HFFc6 (cell line): Measurements from ENCODE around the gene SATB2. TPM values are rescaled to one million over a fixed set of nuclear protein-coding genes. Genes with fewer than 3 reads are reported as not detected.

ENCODE experiments used
- DNase-seq: peaks from one replicate; pipeline ENCODE4 v3.0.0-alpha.2; 2018
- H3K27ac Mint-ChIP-seq: 2 replicates; pipeline ENCODE4 v1.8.0; 2020; ENCODE audit warnings: mild to moderate bottlenecking, mixed read lengths
- H3K27me3 Mint-ChIP-seq: 2 replicates; pipeline ENCODE4 v1.8.0; 2021; ENCODE audit warnings: mild to moderate bottlenecking, moderate library complexity, mixed read lengths; ENCODE audit not compliant: insufficient read depth
- H3K36me3 Mint-ChIP-seq: 2 replicates; pipeline ENCODE4 v1.8.0; 2021; ENCODE audit warnings: low read depth, mixed read lengths
- H3K4me1 Mint-ChIP-seq: 2 replicates; pipeline ENCODE4 v1.8.0; 2020; ENCODE audit warnings: low read depth, mixed read lengths
- H3K4me3 Mint-ChIP-seq: 2 replicates; pipeline ENCODE4 v1.8.0; 2020; ENCODE audit warnings: mild to moderate bottlenecking, moderate library complexity, mixed read lengths
- H3K9me3 Mint-ChIP-seq: 2 replicates; pipeline ENCODE4 v1.8.0; 2020; ENCODE audit warnings: mild to moderate bottlenecking, mixed read lengths
- CTCF ChIP-seq: fragments of 200-600 bp; sonication (generic); IDR thresholded peaks from 2 replicates; pipeline ENCODE4 v1.5.0; 2021; ENCODE audit warnings: antibody characterized with exemption, mild to moderate bottlenecking
- total RNA-seq, 6 experiments: library from RNA; stranded (reverse); fragmentation: NEBNext Ultra II Directional; extraction: Animal tissue kit (Norgen Biotek cat#: 25700); gene quantifications; 2 replicates in 1 of 6; 3 replicates in 5 of 6; pipeline ENCODE4 v1.2.3, GENCODE V29; 2021

SATB2 gene
- total RNA-seq, 6 experiments from 2014 or later = 7.4 to 12.7 (median 11.9) TPM

GRCh38 chr2:199458009-199458805 lies 468 bp upstream of the SATB2 start:
- no peaks in the 10 kb centered on the region for H3K36me3 Mint-ChIP-seq
- TF ChIP-seq CTCF = peak; percentile 28
- peak overlapping the region; percentile 90 for H3K4me3 Mint-ChIP-seq
- H3K9me3 Mint-ChIP-seq = no peaks in the 10 kb centered on the region
- DNase-seq = peak; percentile 28
- H3K4me1 Mint-ChIP-seq = peaks cover 35% of the 10 kb centered on the region
- H3K27ac Mint-ChIP-seq = peak overlapping the region; percentile 74
- H3K27me3 Mint-ChIP-seq = peaks cover 3% of the 10 kb centered on the region; the same call in 1 of the 2 replicates

GRCh38 chr2:199456383-199457146 lies 1.2 kb downstream of the SATB2 start:
- H3K27me3 Mint-ChIP-seq = no peaks in the 10 kb centered on the region; the same call in 1 of the 2 replicates
- H3K9me3 Mint-ChIP-seq = no peaks in the 10 kb centered on the region
- DNase-seq = no peak
- no peak for TF ChIP-seq CTCF
- no peaks in the 10 kb centered on the region for H3K36me3 Mint-ChIP-seq
- H3K27ac Mint-ChIP-seq = peak overlapping the region; percentile 82
- peaks cover 43% of the 10 kb centered on the region for H3K4me1 Mint-ChIP-seq
- peak overlapping the region; percentile 90 for H3K4me3 Mint-ChIP-seq

- DNase-seq = no peak
- H3K27me3 Mint-ChIP-seq = no peaks in the 10 kb centered on the region; the same call in 1 of the 2 replicates
- H3K36me3 Mint-ChIP-seq = no peaks in the 10 kb centered on the region
- H3K4me1 Mint-ChIP-seq = peaks cover 35% of the 10 kb centered on the region
- no peak for TF ChIP-seq CTCF
- no peak overlapping the region for H3K27ac Mint-ChIP-seq
- no peaks in the 10 kb centered on the region for H3K9me3 Mint-ChIP-seq
- peak overlapping the region; percentile 90 for H3K4me3 Mint-ChIP-seq
Observed at GRCh38 chr2:199455545-199456382, 2.0 kb downstream of the SATB2 start.

- peaks cover 29% of the 10 kb centered on the region for H3K4me1 Mint-ChIP-seq
- TF ChIP-seq CTCF = no peak
- peak overlapping the region; percentile 90 for H3K4me3 Mint-ChIP-seq
- no peak overlapping the region for H3K27ac Mint-ChIP-seq
- no peaks in the 10 kb centered on the region; the same call in 1 of the 2 replicates for H3K27me3 Mint-ChIP-seq
- DNase-seq = no peak
- no peaks in the 10 kb centered on the region for H3K36me3 Mint-ChIP-seq
- H3K9me3 Mint-ChIP-seq = no peaks in the 10 kb centered on the region
Observed at GRCh38 chr2:199455210-199455544, 2.6 kb downstream of the SATB2 start.

GRCh38 chr2:199452991-199453379 lies 4.8 kb downstream of the SATB2 start:
- no peak overlapping the region for H3K27ac Mint-ChIP-seq
- no peaks in the 10 kb centered on the region for H3K36me3 Mint-ChIP-seq
- H3K4me1 Mint-ChIP-seq = peaks cover 38% of the 10 kb centered on the region
- H3K27me3 Mint-ChIP-seq = no peaks in the 10 kb centered on the region
- no peak overlapping the region for H3K4me3 Mint-ChIP-seq
- no peak for DNase-seq
- no peaks in the 10 kb centered on the region for H3K9me3 Mint-ChIP-seq
- TF ChIP-seq CTCF = no peak
